ENCODE data around the gene ASAP2. TPM values are rescaled to one million over a fixed set of nuclear protein-coding genes. Genes with fewer than 3 reads are reported as not detected.

ASAP2 gene
- polyA plus RNA-seq, 1 donor from 2014 or later, result 41.0 TPM

Other genes with a start within 250 kb of the ASAP2 start
- 178 and 205 TPM in 2 replicates for gene MBOAT2, start 203.1 kb upstream of the ASAP2 start, polyA plus RNA-seq
- 98.0 TPM in 2 replicates for gene ITGB1BP1, start 216.7 kb downstream of the ASAP2 start, polyA plus RNA-seq
- 54.3 and 56.0 TPM in 2 replicates for gene CPSF3, start 216.8 kb downstream of the ASAP2 start, polyA plus RNA-seq